ENCODE measurements around the gene SLC6A6.

The SLC6A6 gene

DNA sequence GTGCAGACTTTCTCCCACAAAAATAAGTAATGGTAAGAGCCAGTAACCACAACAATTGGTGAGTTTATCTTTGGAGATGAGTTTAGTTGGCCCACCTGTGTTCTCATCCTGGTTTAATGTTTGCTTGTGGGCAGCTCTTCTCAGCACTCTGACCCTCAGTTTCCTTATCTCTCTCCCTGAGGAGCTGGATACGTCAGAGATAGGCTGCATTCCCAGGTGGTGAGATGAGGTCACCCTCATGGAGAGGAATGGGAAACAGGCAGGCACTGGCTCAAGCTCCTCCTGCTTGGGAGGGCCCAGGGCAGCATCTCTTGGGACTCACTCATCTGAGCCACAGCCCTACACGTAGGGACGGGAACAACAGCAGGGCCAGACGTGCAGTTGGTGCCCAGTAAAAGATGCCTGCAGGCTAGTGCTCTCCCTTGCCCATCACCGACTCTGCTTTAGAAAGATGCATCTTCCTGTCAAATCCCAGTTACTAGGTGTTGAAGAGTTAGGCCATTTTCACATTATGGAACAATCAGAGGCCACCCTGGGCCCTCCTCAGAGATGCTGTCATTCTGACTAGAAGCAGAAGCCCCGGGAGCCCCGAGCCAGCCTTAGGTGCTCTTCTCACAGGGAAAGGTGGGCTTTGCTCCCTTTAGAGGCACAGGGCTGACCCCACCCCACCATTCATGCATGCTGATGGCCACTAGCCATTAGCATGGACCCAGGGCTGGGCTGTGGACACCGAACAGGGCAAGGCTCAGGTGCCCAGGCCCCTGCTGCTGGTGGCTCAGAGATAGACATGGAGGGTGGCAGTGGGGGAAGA is 78.0 kb downstream of the SLC6A6 start:
- no peak overlapping the region for H3K4me3 ChIP-seq (ENCODE audit: low read length in 2 of 2)
- no peaks in the 10 kb centered on the region for H3K27me3 ChIP-seq (ENCODE audit: control insufficient read depth in 1 of 2, insufficient read depth in 2 of 2, low read length in 2 of 2)
- peaks cover 7 to 19% of the 10 kb centered on the region in 2 donors for H3K36me3 ChIP-seq (ENCODE audit: control insufficient read depth in 2 of 2, insufficient read depth in 2 of 2, low read length in 2 of 2)
- H3K9me3 ChIP-seq (ENCODE audit: control insufficient read depth in 2 of 2, low read length in 2 of 2): no peaks in the 10 kb centered on the region
- peaks cover 12% of the 10 kb centered on the region for H3K4me1 ChIP-seq (ENCODE audit: control insufficient read depth, insufficient read depth, low read length)
- no peak overlapping the region for H3K9ac ChIP-seq (ENCODE audit: low read length in 2 of 2)
- H3K27ac ChIP-seq (ENCODE audit: low read length): no peak overlapping the region

DNA sequence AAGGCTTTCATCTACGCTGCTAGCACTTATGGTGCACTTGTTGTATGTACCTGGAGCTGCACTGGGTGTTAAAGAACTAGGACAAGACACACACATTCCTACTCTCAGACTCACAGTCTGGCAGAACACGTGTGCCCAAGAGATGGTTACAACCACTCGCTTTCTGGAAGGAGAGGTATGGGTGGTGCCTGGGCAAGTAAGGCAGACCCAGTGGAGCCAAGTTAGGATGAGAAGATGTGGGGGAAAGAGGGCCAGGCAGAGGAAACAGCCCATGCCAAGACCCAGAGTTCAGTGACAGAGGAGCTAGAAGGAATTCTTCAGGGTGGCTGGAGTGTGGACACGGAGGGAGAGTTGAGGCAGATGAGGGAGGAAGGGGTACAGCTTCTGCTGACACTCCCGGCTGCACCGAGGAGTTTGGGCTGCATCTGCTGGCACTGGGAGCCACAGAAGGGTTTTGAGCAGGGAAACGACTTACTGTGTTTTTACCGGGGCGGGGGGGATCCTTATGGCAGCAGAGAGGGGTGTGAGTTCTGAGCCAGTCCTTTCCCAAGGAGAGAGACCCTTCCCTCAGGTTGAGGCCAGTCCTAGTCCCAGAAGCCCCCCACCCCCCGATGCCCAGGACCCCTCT is 78.7 kb downstream of the SLC6A6 start:
- H3K36me3 ChIP-seq (ENCODE audit: control insufficient read depth in 2 of 2, insufficient read depth in 2 of 2, low read length in 2 of 2): peaks cover 7 to 21% of the 10 kb centered on the region in 2 donors

DNA sequence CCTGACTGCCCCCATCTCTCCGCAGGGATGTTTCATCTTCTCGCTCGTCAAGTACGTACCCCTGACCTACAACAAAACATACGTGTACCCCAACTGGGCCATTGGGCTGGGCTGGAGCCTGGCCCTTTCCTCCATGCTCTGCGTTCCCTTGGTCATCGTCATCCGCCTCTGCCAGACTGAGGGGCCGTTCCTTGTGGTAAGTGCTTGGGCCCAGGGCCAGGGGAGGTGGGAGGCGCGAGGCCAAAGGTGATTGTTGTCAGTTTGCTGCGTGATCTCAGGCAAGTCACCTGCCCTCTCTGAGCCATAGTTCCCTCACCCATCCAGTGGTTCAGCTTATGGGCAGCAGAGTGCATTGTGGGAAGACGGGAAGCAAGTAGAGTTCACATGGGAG is 79.2 kb downstream of the SLC6A6 start:
- Histone ChIP-seq H3K4me1 (ENCODE audit: control insufficient read depth, insufficient read depth, low read length) (peaks cover 12% of the 10 kb centered on the region), H3K9me3 (ENCODE audit: control insufficient read depth in 2 of 2, low read length in 2 of 2) (no peaks in the 10 kb centered on the region), H3K4me3 (ENCODE audit: low read length in 2 of 2) (no peak overlapping the region), H3K36me3 (ENCODE audit: control insufficient read depth in 2 of 2, insufficient read depth in 2 of 2, low read length in 2 of 2) (peaks cover 3 to 21% of the 10 kb centered on the region in 2 donors), H3K9ac (ENCODE audit: low read length in 2 of 2) (no peak overlapping the region), H3K27ac (ENCODE audit: low read length) (no peak overlapping the region), H3K27me3 (ENCODE audit: control insufficient read depth in 1 of 2, insufficient read depth in 2 of 2, low read length in 2 of 2) (no peaks in the 10 kb centered on the region)

More for the DNA sequence above, 78.7 kb downstream of the SLC6A6 start:
- H3K9me3 ChIP-seq (ENCODE audit: control insufficient read depth in 2 of 2, low read length in 2 of 2): no peaks in the 10 kb centered on the region
- no peak overlapping the region for H3K9ac ChIP-seq (ENCODE audit: low read length in 2 of 2)
- no peak overlapping the region for H3K27ac ChIP-seq (ENCODE audit: low read length)
- no peak overlapping the region for H3K4me3 ChIP-seq (ENCODE audit: low read length in 2 of 2)
- H3K27me3 ChIP-seq (ENCODE audit: control insufficient read depth in 1 of 2, insufficient read depth in 2 of 2, low read length in 2 of 2): no peaks in the 10 kb centered on the region
- H3K4me1 ChIP-seq (ENCODE audit: control insufficient read depth, insufficient read depth, low read length): peaks cover 12% of the 10 kb centered on the region

DNA sequence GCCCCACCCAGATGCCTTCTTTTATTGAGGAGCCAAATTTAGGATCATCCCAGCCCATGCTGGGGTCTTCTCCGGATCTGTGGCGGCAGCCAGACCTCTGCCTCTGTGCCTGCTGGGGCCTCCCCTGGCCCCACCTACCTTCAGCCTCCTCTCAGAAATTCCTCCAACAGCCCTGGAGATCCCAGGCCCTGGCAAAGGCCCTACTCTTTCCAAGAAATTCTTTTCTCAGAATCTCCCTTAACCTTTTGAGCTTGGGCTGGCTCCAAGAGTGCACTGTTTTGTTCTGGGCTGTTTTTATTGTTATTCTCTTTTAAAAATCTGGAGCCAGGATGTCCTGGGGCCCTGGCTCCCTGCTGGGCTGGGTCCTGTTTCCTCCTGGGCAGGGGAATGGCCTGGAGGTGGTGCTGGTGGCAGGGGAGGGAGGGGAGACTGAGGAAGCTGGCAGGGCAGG is 79.9 kb downstream of the SLC6A6 start:
- H3K36me3 ChIP-seq (ENCODE audit: control insufficient read depth in 2 of 2, insufficient read depth in 2 of 2, low read length in 2 of 2): peaks cover 3 to 20% of the 10 kb centered on the region in 2 donors
- no peak overlapping the region for H3K27ac ChIP-seq (ENCODE audit: low read length)
- H3K4me1 ChIP-seq (ENCODE audit: control insufficient read depth, insufficient read depth, low read length): peaks cover 12% of the 10 kb centered on the region
- H3K9me3 ChIP-seq (ENCODE audit: control insufficient read depth in 2 of 2, low read length in 2 of 2): no peaks in the 10 kb centered on the region
- H3K4me3 ChIP-seq (ENCODE audit: low read length in 2 of 2): no peak overlapping the region
- H3K9ac ChIP-seq (ENCODE audit: low read length in 2 of 2): no peak overlapping the region
- H3K27me3 ChIP-seq (ENCODE audit: control insufficient read depth in 1 of 2, insufficient read depth in 2 of 2, low read length in 2 of 2): no peaks in the 10 kb centered on the region

DNA sequence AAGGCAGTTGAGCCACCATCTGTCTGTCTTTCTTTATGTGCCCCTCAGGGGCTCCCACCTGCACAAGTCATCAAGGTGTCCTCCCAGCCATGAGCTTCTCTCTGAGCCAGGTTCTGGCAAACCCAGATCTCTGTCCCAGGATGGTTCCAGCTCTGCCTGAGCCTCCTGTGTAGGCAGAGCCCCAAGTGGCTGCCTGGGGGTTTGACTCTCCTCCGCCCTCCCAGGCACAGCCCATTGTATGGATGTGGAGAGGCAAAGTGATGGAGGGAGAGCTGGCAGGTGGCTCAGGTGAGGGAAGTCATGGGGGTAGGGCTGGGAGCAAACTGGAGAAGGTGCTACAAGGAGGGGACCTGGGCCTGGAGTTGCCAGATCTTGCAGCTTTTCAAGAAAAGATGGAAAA is 80.9 kb downstream of the SLC6A6 start:
- no peaks in the 10 kb centered on the region for H3K27me3 ChIP-seq (ENCODE audit: control insufficient read depth in 1 of 2, insufficient read depth in 2 of 2, low read length in 2 of 2)
- H3K36me3 ChIP-seq (ENCODE audit: control insufficient read depth in 2 of 2, insufficient read depth in 2 of 2, low read length in 2 of 2): peaks cover 3 to 17% of the 10 kb centered on the region in 2 donors
- no peaks in the 10 kb centered on the region for H3K9me3 ChIP-seq (ENCODE audit: control insufficient read depth in 2 of 2, low read length in 2 of 2)
- peaks cover 17% of the 10 kb centered on the region for H3K4me1 ChIP-seq (ENCODE audit: control insufficient read depth, insufficient read depth, low read length)
- H3K27ac ChIP-seq (ENCODE audit: low read length): no peak overlapping the region
- no peak overlapping the region for H3K4me3 ChIP-seq (ENCODE audit: low read length in 2 of 2)
- no peak overlapping the region for H3K9ac ChIP-seq (ENCODE audit: low read length in 2 of 2)

DNA sequence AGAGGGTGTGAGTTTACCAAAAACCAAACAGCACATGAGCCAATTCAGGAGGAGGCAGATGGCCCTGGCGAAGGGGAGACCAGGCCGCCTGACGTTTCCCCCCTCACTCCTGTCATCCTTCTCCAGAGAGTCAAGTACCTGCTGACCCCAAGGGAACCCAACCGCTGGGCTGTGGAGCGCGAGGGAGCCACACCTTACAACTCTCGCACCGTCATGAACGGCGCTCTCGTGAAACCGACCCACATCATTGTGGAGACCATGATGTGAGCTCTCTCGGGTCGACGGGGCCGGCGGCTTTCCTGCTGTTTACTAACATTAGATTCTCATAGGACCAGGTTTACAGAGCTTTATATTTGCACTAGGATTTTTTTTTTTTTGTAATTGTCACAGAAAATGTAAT is 82.3 kb downstream of the SLC6A6 start:
- no peaks in the 10 kb centered on the region for H3K9me3 ChIP-seq (ENCODE audit: control insufficient read depth in 2 of 2, low read length in 2 of 2)
- no peak overlapping the region for H3K27ac ChIP-seq (ENCODE audit: low read length)
- peaks cover under 1 to 9% of the 10 kb centered on the region in 2 donors for H3K36me3 ChIP-seq (ENCODE audit: control insufficient read depth in 2 of 2, insufficient read depth in 2 of 2, low read length in 2 of 2)
- no peak overlapping the region for H3K4me3 ChIP-seq (ENCODE audit: low read length in 2 of 2)
- H3K27me3 ChIP-seq (ENCODE audit: control insufficient read depth in 1 of 2, insufficient read depth in 2 of 2, low read length in 2 of 2): no peaks in the 10 kb centered on the region
- H3K9ac ChIP-seq (ENCODE audit: low read length in 2 of 2): no peak overlapping the region
- H3K4me1 ChIP-seq (ENCODE audit: control insufficient read depth, insufficient read depth, low read length): peaks cover 18% of the 10 kb centered on the region

DNA sequence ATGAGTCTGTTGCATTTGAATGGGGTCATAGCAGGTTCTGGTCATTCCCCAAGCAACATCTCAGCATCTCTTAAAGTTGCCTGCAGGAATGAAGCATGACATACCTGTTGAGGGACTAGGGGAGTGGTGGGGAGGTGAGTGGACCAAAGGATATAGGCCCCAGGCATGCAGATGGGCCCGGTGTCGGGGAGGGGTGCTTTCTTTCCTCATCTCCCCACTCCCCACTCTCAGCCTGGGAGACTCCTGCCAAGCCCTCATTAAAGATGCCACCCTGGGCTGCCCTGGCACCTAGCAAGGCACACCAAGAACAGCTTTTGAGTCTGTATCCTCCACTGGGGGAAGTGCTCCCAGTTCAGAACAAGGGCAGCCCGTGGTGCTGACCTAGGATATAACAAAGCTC is 83.6 kb downstream of the SLC6A6 start:
- Histone ChIP-seq H3K36me3 (ENCODE audit: control insufficient read depth in 2 of 2, insufficient read depth in 2 of 2, low read length in 2 of 2) (peaks cover 0 to 9% of the 10 kb centered on the region in 2 donors), H3K4me3 (ENCODE audit: low read length in 2 of 2) (no peak overlapping the region), H3K4me1 (ENCODE audit: control insufficient read depth, insufficient read depth, low read length) (peaks cover 18% of the 10 kb centered on the region), H3K9ac (ENCODE audit: low read length in 2 of 2) (no peak overlapping the region), H3K27ac (ENCODE audit: low read length) (no peak overlapping the region), H3K27me3 (ENCODE audit: control insufficient read depth in 1 of 2, insufficient read depth in 2 of 2, low read length in 2 of 2) (no peaks in the 10 kb centered on the region), H3K9me3 (ENCODE audit: control insufficient read depth in 2 of 2, low read length in 2 of 2) (no peaks in the 10 kb centered on the region)

DNA sequence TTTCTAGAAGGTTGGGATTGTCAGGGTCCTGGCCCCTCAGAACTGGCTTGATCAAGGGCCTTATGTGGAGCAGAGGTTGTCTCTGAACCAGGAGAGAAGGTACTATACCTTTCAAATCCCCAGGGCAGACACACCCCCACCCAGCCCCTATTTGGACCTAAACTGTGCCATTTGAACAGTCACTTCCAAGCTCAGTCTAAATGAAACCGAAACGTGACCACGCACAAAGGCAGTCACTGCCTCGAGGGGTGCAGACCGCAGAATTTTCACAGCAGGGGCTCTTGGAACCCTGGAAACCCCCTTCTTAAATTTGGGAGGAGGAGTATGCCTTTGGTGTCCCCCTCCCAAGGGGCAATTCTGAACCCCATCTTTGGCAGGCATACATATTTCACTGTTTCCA is 84.1 kb downstream of the SLC6A6 start:
- Histone ChIP-seq H3K27ac (ENCODE audit: low read length) (no peak overlapping the region), H3K36me3 (ENCODE audit: control insufficient read depth in 2 of 2, insufficient read depth in 2 of 2, low read length in 2 of 2) (peaks cover 0 to 9% of the 10 kb centered on the region in 2 donors), H3K27me3 (ENCODE audit: control insufficient read depth in 1 of 2, insufficient read depth in 2 of 2, low read length in 2 of 2) (no peaks in the 10 kb centered on the region), H3K9ac (ENCODE audit: low read length in 2 of 2) (no peak overlapping the region), H3K4me3 (ENCODE audit: low read length in 2 of 2) (no peak overlapping the region), H3K9me3 (ENCODE audit: control insufficient read depth in 2 of 2, low read length in 2 of 2) (no peaks in the 10 kb centered on the region), H3K4me1 (ENCODE audit: control insufficient read depth, insufficient read depth, low read length) (peaks cover 18% of the 10 kb centered on the region)

DNA sequence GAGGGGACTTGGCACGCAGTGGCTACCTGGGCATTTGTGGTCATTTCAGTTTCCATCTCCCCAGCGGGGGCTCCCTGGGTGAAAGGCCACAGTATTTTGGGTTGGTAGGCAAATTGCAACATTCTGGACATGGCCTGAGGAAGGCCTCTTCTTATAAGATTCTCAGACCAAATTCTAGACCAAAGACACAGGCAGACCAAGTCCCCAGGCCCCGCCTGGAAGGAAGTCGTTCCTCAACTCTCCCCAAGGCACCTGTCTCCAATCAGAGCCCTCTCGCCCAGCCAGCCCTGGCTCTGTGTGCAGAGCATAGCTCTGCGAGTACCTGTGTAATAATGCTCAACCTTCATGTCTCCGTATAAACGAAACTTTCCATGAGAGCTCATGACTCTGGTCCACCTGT is 84.7 kb downstream of the SLC6A6 start:
- Histone ChIP-seq H3K27me3 (ENCODE audit: control insufficient read depth in 1 of 2, insufficient read depth in 2 of 2, low read length in 2 of 2) (no peaks in the 10 kb centered on the region), H3K9ac (ENCODE audit: low read length in 2 of 2) (no peak overlapping the region), H3K4me1 (ENCODE audit: control insufficient read depth, insufficient read depth, low read length) (peaks cover 14% of the 10 kb centered on the region), H3K4me3 (ENCODE audit: low read length in 2 of 2) (no peak overlapping the region), H3K27ac (ENCODE audit: low read length) (no peak overlapping the region), H3K9me3 (ENCODE audit: control insufficient read depth in 2 of 2, low read length in 2 of 2) (no peaks in the 10 kb centered on the region), H3K36me3 (ENCODE audit: control insufficient read depth in 2 of 2, insufficient read depth in 2 of 2, low read length in 2 of 2) (peaks cover 0 to 5% of the 10 kb centered on the region in 2 donors)

DNA sequence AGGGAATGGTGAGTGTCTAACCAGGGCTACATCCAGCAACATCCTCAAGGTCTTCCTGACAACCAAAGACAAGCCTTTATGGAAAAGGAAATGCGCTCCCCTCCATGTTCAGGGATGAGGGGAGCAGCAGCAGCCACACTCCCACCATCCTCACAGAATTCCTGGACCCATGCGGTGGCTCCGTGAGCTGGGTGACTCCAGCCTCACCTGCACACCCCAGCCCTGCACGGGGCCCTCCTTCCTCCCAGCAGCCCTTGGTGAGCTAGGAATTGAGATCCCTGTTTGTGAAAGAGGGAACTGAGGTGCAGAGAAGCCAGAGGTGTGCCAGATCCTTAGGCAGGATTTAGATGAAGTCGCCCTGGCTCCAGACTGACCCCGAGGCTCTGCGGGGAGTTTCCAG is 85.4 kb downstream of the SLC6A6 start:
- Histone ChIP-seq H3K4me1 (ENCODE audit: control insufficient read depth, insufficient read depth, low read length) (peaks cover 6% of the 10 kb centered on the region), H3K9ac (ENCODE audit: low read length in 2 of 2) (no peak overlapping the region), H3K4me3 (ENCODE audit: low read length in 2 of 2) (no peak overlapping the region), H3K9me3 (ENCODE audit: control insufficient read depth in 2 of 2, low read length in 2 of 2) (no peaks in the 10 kb centered on the region), H3K27me3 (ENCODE audit: control insufficient read depth in 1 of 2, insufficient read depth in 2 of 2, low read length in 2 of 2) (no peaks in the 10 kb centered on the region), H3K27ac (ENCODE audit: low read length) (no peak overlapping the region), H3K36me3 (ENCODE audit: control insufficient read depth in 2 of 2, insufficient read depth in 2 of 2, low read length in 2 of 2) (peaks cover 0 to 5% of the 10 kb centered on the region in 2 donors)

All from stomach smooth muscle (tissue), 2 donors.